Ovary (tissue), 9 donors: ENCODE data around the gene PHKG1. TPM values are rescaled to one million over a fixed set of nuclear protein-coding genes. Genes with fewer than 3 reads are reported as not detected.
"Not testable (repeated sequence)": the region's sequence is repeated elsewhere in the genome, so short reads cannot be mapped to it uniquely, and the experiment has no call there.

ENCODE experiments used
- DNase-seq, 5 donors: peaks; one replicate each; pipeline ENCODE4 v3.0.0-alpha.2; 2019 to 2020
- H3K27ac ChIP-seq, 2 donors: fragments of 200-600 bp; one replicate each; pipeline versions ENCODE4 v1.5.1 to v1.8.0; 2019 to 2022
- H3K27me3 ChIP-seq: fragments of 200-600 bp; one replicate; pipeline ENCODE4 v1.8.0; 2022
- H3K36me3 ChIP-seq: fragments of 200-600 bp; sonication (generic); one replicate; pipeline ENCODE4 v1.5.1; 2019
- H3K4me1 ChIP-seq: one replicate; pipeline ENCODE4 v1.8.1; 2013; ENCODE audit warnings: mild to moderate bottlenecking, moderate library complexity; ENCODE audit not compliant: insufficient read depth
- H3K4me3 ChIP-seq: fragments of 200-600 bp; sonication (generic); one replicate; pipeline ENCODE4 v1.5.1; 2017
- H3K9me3 ChIP-seq, 2 donors: fragments of 200-600 bp in 1 of 2; sonication (generic) in 1 of 2; one replicate each; pipeline versions ENCODE4 v1.5.1 to v1.8.1; 2013 to 2019; ENCODE audit warnings: mild to moderate bottlenecking in 1 of 2, moderate library complexity in 1 of 2
- CTCF ChIP-seq, 3 donors: fragments of 450-650 bp in 2 of 3; fragments of 200-600 bp in 1 of 3; IDR thresholded peaks; one replicate each; pipeline versions ENCODE4 v1.5.1 to v1.8.0; 2016 to 2022; ENCODE audit warnings: antibody characterized with exemption in 3 of 3, mild to moderate bottlenecking in 1 of 3
- EP300 ChIP-seq: sonication (generic); formaldehyde crosslinking; IDR thresholded peaks from one replicate; pipeline ENCODE4 v1.6.1; 2017; ENCODE audit warnings: antibody characterized with exemption
- POLR2A ChIP-seq: fragments of 450-650 bp; IDR thresholded peaks from one replicate; pipeline ENCODE4 v1.6.1; 2017; ENCODE audit warnings: antibody characterized with exemption, mild to moderate bottlenecking, moderate library complexity
- WGBS, 3 donors: extraction: QIAGEN DNeasy Blood & Tissue Kit in 1 of 3; methylation state at CpG; one replicate each; pipeline versions ENCODE4 v1.1.5 to v1.1.7; 2013 to 2017; 5-methylcytosine and 5-hydroxymethylcytosine counted together
- intact Hi-C, 4 donors: fragments of 100-400 bp; cut with DNase I; formaldehyde crosslinking; loops; one replicate each; pipeline versions ENCODE4 v1.11.0 to v1.15.1; 2022 to 2023
- polyA plus RNA-seq, 2 donors: library from polyadenylated mRNA; stranded (reverse); fragments of 200-250 nt in 1 of 2; fragments of 350-450 nt in 1 of 2; fragmentation: Illumina TruSeq in 1 of 2; extraction: RNeasy Lipid Tissue Mini Kit (QIAGEN cat#74804) in 1 of 2; gene quantifications; one replicate each; pipeline ENCODE4 v1.2.3, GENCODE V29; 2013 to 2014
- total RNA-seq, 7 donors: library from RNA; depleted of rRNA in 2 of 7; stranded (reverse); fragments of >200 nt in 2 of 7; fragmentation: NEBNext Ultra II Directional in 3 of 7; extraction: Animal tissue kit (Norgen Biotek cat#: 25700) in 3 of 7; gene quantifications; one replicate each; pipeline versions ENCODE4 v1.1.0 to v1.2.4, GENCODE V29; 2016 to 2023
- donor health status: DM: no; HTN: no; CAD: no; lungs with moderate emphysema.
- donor health status: DM: no; HTN: no; CAD: no.
- donor health status: Bipolar disorder and iron deficiency.
- donor health status: DM: yes; HTN: yes; CAD: no.
- donor health status: DM: no; HTN: no; CAD: no.
- donor health status: DM: yes; HTN: yes; CAD: no.

PHKG1 gene
- total and polyA plus RNA-seq, 9 donors: 0.97 to 2.3 (median 1.1) TPM

DNA sequence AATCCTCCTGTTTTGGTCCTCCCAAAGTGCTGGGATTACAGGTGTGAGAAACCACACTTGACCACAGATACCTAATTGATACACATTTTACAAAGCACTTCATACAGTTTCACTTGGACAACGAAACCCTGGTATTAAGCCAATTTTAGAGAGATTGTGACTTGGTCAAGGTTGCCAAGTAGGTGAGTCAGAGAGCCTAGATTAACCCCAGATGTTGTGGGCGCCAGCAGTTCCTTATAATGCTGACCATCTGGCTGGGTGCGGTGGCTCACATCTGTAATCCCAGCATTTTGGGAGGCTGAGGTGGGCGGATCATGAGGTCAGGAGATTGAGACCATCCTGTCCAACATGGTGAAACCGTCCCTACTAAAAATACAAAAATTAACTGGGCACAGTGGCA is 4.9 kb upstream of the PHKG1 start:
- Histone ChIP-seq H3K36me3 (no peaks in the 10 kb centered on the region), H3K9me3 (no peaks in the 10 kb centered on the region), H3K4me1 (peaks cover 9% of the 10 kb centered on the region), H3K27me3 (no peaks in the 10 kb centered on the region), H3K27ac (no peak overlapping the region), H3K4me3 (no peak overlapping the region)
- DNase-seq: peak in 2 of 5 donors; percentile 31 to 38
- intact Hi-C loops: no loop called here
- TF ChIP-seq EP300 (no peak), POLR2A (no peak), CTCF (IDR thresholded peaks at IDR 0.05) (no peak)
- 31 to 39% (median 35%) methylated on average over 5 of the region's 5 CpGs for WGBS, 3 donors

DNA sequence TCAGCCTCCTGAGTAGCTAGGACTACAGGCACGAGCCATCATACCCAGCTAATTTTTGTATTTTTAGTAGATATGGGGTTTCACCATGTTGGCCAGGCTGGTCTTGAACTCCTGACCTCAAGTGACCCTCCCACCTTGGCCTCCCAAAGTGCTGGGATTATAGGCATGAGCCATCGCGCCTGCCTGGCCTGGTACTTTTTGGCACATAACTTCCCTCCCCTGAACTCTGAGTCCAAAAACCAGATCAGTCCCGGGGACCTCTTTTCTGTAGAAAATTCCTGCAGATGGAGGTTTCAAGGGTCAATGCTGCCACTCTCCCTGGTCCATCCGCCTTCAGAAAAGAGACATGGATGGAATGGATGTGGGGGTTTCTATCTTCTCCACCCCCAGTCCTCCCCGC is 364 bp downstream of the PHKG1 start:
- 16 to 25% (median 18%) methylated on average over 6 of the region's 6 CpGs for WGBS, 3 donors
- H3K27me3 ChIP-seq, H3K4me1 ChIP-seq, DNase-seq, H3K9me3 ChIP-seq, intact Hi-C loops, H3K4me3 ChIP-seq, H3K36me3 ChIP-seq: not testable (repeated sequence)
- peak overlapping the region in 1 of 2 donors; percentile 26 for H3K27ac ChIP-seq

GRCh38 chr7:56091591-56091990 is 1.2 kb downstream of the PHKG1 start:
- WGBS, 3 donors: 79 to 82% (median 79%) methylated on average over 3 of the region's 3 CpGs
- Histone ChIP-seq H3K27ac (no peak overlapping the region), H3K4me3 (no peak overlapping the region)

DNA sequence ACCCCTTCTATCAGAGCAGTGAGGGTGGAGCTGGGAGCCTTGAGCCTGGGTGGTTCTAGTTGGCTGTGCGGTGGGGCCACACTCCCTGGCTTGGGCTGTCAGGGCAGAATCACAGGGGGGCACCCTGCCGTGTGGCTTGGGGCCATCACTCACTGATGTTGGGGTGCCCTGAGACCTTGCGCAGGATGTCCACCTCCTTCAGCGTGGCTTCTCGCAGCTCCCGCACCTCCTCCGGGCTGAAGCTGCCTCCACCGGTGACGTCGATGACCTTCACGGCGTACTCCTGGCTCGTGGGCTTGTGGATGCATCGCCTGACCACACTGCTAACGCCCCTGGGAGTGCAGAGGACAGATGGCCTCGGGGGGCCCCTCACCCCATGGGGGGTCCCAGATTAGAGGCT is 5.3 kb downstream of the PHKG1 start:
- intact Hi-C loops: no loop called here

More at GRCh38 chr7:56091591-56091990, 1.2 kb downstream of the PHKG1 start:
- H3K27me3 ChIP-seq: no peaks in the 10 kb centered on the region
- intact Hi-C loops: no loop called here
- no peaks in the 10 kb centered on the region for H3K36me3 ChIP-seq
- no peak for TF ChIP-seq EP300
- TF ChIP-seq CTCF (IDR thresholded peaks at IDR 0.05): no peak
- no peak for TF ChIP-seq POLR2A
- DNase-seq: peak in 1 of 5 donors; percentile 24
- no peaks in the 10 kb centered on the region for H3K9me3 ChIP-seq
- H3K4me1 ChIP-seq: peaks cover 8% of the 10 kb centered on the region

DNA sequence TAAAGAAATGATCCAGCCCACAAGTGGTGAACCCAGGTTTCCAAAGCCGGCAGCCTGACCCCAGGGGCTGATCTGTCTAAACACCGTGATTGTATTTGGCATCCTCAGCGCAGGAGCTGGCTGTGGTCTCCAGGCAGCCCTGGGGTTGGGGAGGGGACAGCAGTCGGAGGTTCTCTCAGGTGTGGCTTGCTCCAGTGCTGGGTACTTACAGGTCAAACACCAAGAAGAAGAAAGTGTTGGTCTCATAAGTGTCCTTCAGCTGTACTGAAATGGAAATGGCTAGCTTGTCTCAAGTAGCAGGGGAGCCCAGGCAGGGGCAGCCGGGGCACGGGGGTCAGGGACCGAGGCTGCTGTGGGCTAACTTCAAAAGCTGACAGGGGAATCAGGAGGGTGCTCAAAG is 6.0 kb downstream of the PHKG1 start:
- no peak for DNase-seq
- Histone ChIP-seq H3K4me1 (peaks cover 4% of the 10 kb centered on the region), H3K4me3 (no peak overlapping the region), H3K36me3 (no peaks in the 10 kb centered on the region), H3K27ac (no peak overlapping the region), H3K9me3 (no peaks in the 10 kb centered on the region), H3K27me3 (no peaks in the 10 kb centered on the region)
- TF ChIP-seq POLR2A: no peak
- TF ChIP-seq EP300: no peak
- no peak for TF ChIP-seq CTCF (IDR thresholded peaks at IDR 0.05)
- intact Hi-C loops: no loop called here
- WGBS, 3 donors: 92 to 96% (median 95%) methylated on average over 7 of the region's 7 CpGs

More for the DNA sequence above, 5.3 kb downstream of the PHKG1 start:
- Histone ChIP-seq H3K9me3 (no peaks in the 10 kb centered on the region), H3K36me3 (no peaks in the 10 kb centered on the region), H3K27ac (no peak overlapping the region), H3K4me3 (no peak overlapping the region), H3K27me3 (no peaks in the 10 kb centered on the region), H3K4me1 (peaks cover 7% of the 10 kb centered on the region)
- WGBS, 3 donors: 86 to 87% (median 86%) methylated on average over 15 to 16 of the region's 16 CpGs
- DNase-seq: no peak
- TF ChIP-seq POLR2A (no peak), CTCF (IDR thresholded peaks at IDR 0.05) (no peak), EP300 (no peak)
